Left ventricle myocardium inferior (tissue), 1 donor: ENCODE data around the gene KRTAP3-2. TPM values are rescaled to one million over a fixed set of nuclear protein-coding genes. Genes with fewer than 3 reads are reported as not detected.

Experiments
- DNase-seq: peaks from one replicate; pipeline ENCODE4 v3.0.0-alpha.2; 2020
- H3K27ac ChIP-seq: fragments of 200-600 bp; replicated peaks from 2 replicates; pipeline ENCODE4 v1.8.0; 2021
- H3K27me3 ChIP-seq: fragments of 200-600 bp; 2 replicates; pipeline ENCODE4 v1.8.0; 2021; ENCODE audit warnings: low read depth
- H3K36me3 ChIP-seq: fragments of 200-600 bp; 2 replicates; pipeline ENCODE4 v1.8.0; 2021
- H3K4me1 ChIP-seq: fragments of 200-600 bp; 2 replicates; pipeline ENCODE4 v1.8.0; 2021
- H3K4me3 ChIP-seq: fragments of 200-600 bp; 2 replicates; pipeline ENCODE4 v1.8.0; 2021; ENCODE audit warnings: mild to moderate bottlenecking, moderate library complexity
- H3K9me3 ChIP-seq: fragments of 200-600 bp; replicated peaks from 2 replicates; pipeline ENCODE4 v1.8.0; 2021
- CTCF ChIP-seq: fragments of 200-600 bp; IDR thresholded peaks from 2 replicates; pipeline ENCODE4 v1.8.0; 2021; ENCODE audit warnings: antibody characterized with exemption, mild to moderate bottlenecking, borderline replicate concordance
- intact Hi-C: fragments of 100-400 bp; cut with micrococcal nuclease; formaldehyde crosslinking; loops from one replicate; pipeline ENCODE4 v1.11.0; 2022
- total RNA-seq: library from RNA; stranded (reverse); fragmentation: NEBNext Ultra II Directional; extraction: Animal tissue kit (Norgen Biotek cat#: 25700); gene quantifications from one replicate; pipeline ENCODE4 v1.2.1, GENCODE V29; 2021
- donor health status: DM: no; HTN: yes; CAD: no; lungs with severe emphysema.

KRTAP3-2 gene
- total RNA-seq, 1 donor from 2014 or later: not detected

- no peak for TF ChIP-seq CTCF
- Histone ChIP-seq H3K36me3 (no peaks in the 10 kb centered on the region), H3K4me3 (no peak overlapping the region), H3K9me3 (no peaks in the 10 kb centered on the region), H3K27me3 (peaks cover 68% of the 10 kb centered on the region), H3K4me1 (no peaks in the 10 kb centered on the region), H3K27ac (no peak overlapping the region)
- intact Hi-C loops: no loop called here
- no peak for DNase-seq
Observed at GRCh38 chr17:40958086-40958953, 41.4 kb downstream of the KRTAP3-2 start.

- no peak overlapping the region for H3K27ac ChIP-seq
- H3K36me3 ChIP-seq: no peaks in the 10 kb centered on the region
- no peak overlapping the region for H3K4me3 ChIP-seq
- H3K27me3 ChIP-seq: peaks cover 71% of the 10 kb centered on the region
- intact Hi-C loops: no loop called here
- H3K4me1 ChIP-seq: no peaks in the 10 kb centered on the region
- no peaks in the 10 kb centered on the region for H3K9me3 ChIP-seq
- no peak for TF ChIP-seq CTCF
- no peak for DNase-seq
Observed at GRCh38 chr17:40956401-40957254, 43.1 kb downstream of the KRTAP3-2 start.

- no peak overlapping the region for H3K4me3 ChIP-seq
- TF ChIP-seq CTCF: no peak
- no peak for DNase-seq
- no peak overlapping the region for H3K27ac ChIP-seq
- H3K4me1 ChIP-seq: no peaks in the 10 kb centered on the region
- H3K36me3 ChIP-seq: no peaks in the 10 kb centered on the region
- H3K27me3 ChIP-seq: peaks cover 79% of the 10 kb centered on the region
- intact Hi-C loops: no loop called here
- no peaks in the 10 kb centered on the region for H3K9me3 ChIP-seq
Observed at GRCh38 chr17:40953881-40954280, 45.8 kb downstream of the KRTAP3-2 start.

GRCh38 chr17:40952661-40953060 lies 47.0 kb downstream of the KRTAP3-2 start:
- no peak for TF ChIP-seq CTCF
- no peak for DNase-seq
- Histone ChIP-seq H3K27me3 (peaks cover 81% of the 10 kb centered on the region), H3K27ac (no peak overlapping the region), H3K9me3 (no peaks in the 10 kb centered on the region), H3K4me3 (no peak overlapping the region), H3K36me3 (no peaks in the 10 kb centered on the region), H3K4me1 (no peaks in the 10 kb centered on the region)
- intact Hi-C loops: no loop called here

GRCh38 chr17:40952154-40952553 lies 47.6 kb downstream of the KRTAP3-2 start:
- Histone ChIP-seq H3K4me3 (no peak overlapping the region), H3K27me3 (peaks cover 87% of the 10 kb centered on the region), H3K36me3 (no peaks in the 10 kb centered on the region), H3K9me3 (no peaks in the 10 kb centered on the region), H3K4me1 (no peaks in the 10 kb centered on the region), H3K27ac (no peak overlapping the region)
- DNase-seq: no peak
- intact Hi-C loops: no loop called here
- TF ChIP-seq CTCF: no peak
